Endothelial cell (in vitro differentiated cells): Measurements from ENCODE around the gene PSME2. TPM values are rescaled to one million over a fixed set of nuclear protein-coding genes. Genes with fewer than 3 reads are reported as not detected.

Experiments used
- DNase-seq: peaks from one replicate; pipeline ENCODE4 v3.0.0; 2021; ENCODE audit warnings: low spot score
- H3K27ac Mint-ChIP-seq: one replicate; pipeline ENCODE4 v1.8.0; 2021; ENCODE audit warnings: mixed read lengths, inconsistent platforms; ENCODE audit not compliant: unreplicated experiment
- H3K27me3 Mint-ChIP-seq: one replicate; pipeline ENCODE4 v1.8.0; 2021; ENCODE audit warnings: mild to moderate bottlenecking, moderate library complexity, mixed read lengths, inconsistent platforms; ENCODE audit not compliant: unreplicated experiment
- H3K36me3 Mint-ChIP-seq: one replicate; pipeline ENCODE4 v1.8.0; 2021; ENCODE audit warnings: mild to moderate bottlenecking, low read depth, mixed read lengths, inconsistent platforms; ENCODE audit not compliant: unreplicated experiment
- H3K4me1 Mint-ChIP-seq: one replicate; pipeline ENCODE4 v1.8.0; 2021; ENCODE audit warnings: mild to moderate bottlenecking, mixed read lengths, inconsistent platforms; ENCODE audit not compliant: unreplicated experiment
- H3K4me3 Mint-ChIP-seq: one replicate; pipeline ENCODE4 v1.8.0; 2021; ENCODE audit warnings: mild to moderate bottlenecking, mixed read lengths, inconsistent platforms; ENCODE audit not compliant: unreplicated experiment
- H3K9me3 Mint-ChIP-seq: one replicate; pipeline ENCODE4 v1.8.0; 2021; ENCODE audit warnings: mixed read lengths, inconsistent platforms; ENCODE audit not compliant: unreplicated experiment
- total RNA-seq: library from RNA; stranded (reverse); fragmentation: NEBNext Ultra II Directional; extraction: Animal tissue kit (Norgen Biotek cat#: 25700); gene quantifications from one replicate; pipeline ENCODE4 v1.2.1, GENCODE V29; 2021; ENCODE audit not compliant: unreplicated experiment
- TF ChIP-seq, protein P1 (sequence below): fragments of 200-600 bp; sonication (generic); IDR thresholded peaks from one replicate; pipeline ENCODE4 v1.5.0; 2021; ENCODE audit warnings: antibody characterized with exemption; ENCODE audit not compliant: unreplicated experiment

The PSME2 gene
- total RNA-seq, 1 donor from 2014 or later, result 73.6 TPM

DNA sequence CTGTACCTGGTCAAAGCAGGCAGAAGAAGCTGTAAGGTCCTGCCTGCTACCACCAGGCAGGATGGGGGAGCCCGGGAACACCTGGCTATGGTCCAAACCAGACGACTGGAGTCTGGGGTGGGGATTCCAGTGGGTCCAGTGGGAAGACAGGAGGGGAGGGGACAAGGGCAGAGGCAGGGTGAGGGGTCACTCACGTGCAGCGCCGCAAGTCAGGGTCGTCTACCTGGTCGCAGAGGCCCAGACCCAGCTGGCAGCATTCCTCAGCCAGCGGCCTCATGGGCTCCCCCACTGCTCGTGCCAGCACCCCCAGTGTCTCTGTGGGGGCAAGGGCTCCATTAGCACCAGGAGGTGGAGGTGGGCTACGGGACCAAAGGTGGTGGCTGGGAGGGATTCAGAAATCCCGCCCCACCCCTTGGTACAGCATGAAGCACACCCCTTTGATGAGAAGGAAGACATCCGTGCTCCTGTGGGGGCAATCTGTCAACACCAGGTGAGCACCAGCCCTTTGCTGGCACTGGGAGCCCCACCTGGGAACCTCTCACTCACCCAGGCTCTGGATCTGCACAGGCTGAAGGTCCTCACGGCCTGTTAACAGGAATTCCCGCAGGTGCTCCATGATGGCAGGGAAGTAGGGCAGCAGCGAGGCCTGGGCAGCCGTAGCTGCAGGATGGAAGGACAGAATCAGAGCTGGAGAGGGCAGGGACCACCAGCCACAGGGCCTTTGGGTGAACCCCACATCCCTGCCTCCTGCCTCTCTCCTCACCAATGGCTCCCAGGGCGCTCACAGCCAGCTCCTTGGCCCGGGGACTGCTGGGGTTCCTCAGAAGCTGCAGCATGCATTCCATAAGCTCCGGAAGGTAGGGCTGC, 37.9 kb upstream of the PSME2 start:
- no peak for DNase-seq
- H3K9me3 Mint-ChIP-seq, result no peaks in the 10 kb centered on the region
- H3K4me1 Mint-ChIP-seq, result peaks cover 17% of the 10 kb centered on the region
- H3K27ac Mint-ChIP-seq, result no peak overlapping the region
- TF ChIP-seq, protein P1, sequence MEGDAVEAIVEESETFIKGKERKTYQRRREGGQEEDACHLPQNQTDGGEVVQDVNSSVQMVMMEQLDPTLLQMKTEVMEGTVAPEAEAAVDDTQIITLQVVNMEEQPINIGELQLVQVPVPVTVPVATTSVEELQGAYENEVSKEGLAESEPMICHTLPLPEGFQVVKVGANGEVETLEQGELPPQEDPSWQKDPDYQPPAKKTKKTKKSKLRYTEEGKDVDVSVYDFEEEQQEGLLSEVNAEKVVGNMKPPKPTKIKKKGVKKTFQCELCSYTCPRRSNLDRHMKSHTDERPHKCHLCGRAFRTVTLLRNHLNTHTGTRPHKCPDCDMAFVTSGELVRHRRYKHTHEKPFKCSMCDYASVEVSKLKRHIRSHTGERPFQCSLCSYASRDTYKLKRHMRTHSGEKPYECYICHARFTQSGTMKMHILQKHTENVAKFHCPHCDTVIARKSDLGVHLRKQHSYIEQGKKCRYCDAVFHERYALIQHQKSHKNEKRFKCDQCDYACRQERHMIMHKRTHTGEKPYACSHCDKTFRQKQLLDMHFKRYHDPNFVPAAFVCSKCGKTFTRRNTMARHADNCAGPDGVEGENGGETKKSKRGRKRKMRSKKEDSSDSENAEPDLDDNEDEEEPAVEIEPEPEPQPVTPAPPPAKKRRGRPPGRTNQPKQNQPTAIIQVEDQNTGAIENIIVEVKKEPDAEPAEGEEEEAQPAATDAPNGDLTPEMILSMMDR, result no peak
- peaks cover 23% of the 10 kb centered on the region for H3K27me3 Mint-ChIP-seq
- H3K36me3 Mint-ChIP-seq, result peaks cover 32% of the 10 kb centered on the region
- no peak overlapping the region for H3K4me3 Mint-ChIP-seq

DNA sequence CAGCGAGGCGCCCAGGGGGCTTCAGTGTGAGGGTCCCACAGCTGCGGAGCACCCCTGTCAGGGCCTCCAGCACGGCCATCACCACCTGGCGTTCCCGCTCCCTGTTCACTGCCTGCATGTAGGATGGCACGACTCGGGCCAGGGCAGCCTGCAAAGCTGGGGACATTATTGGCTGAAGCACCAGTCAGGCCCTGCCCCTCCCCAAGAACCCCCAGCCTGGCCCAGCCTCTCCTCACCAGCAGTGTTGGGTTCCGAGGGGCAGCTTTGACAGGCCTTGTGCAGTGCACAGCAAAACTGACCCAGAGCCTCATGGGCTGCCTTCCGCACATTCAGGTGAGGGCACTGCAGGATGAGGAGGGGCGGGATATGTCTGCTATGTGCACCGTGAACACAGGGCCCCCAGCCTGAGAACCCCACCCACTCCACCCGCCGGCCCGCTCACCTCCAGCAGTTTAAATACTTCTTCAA, 36.6 kb upstream of the PSME2 start:
- no peak overlapping the region for H3K27ac Mint-ChIP-seq
- DNase-seq, result no peak
- no peaks in the 10 kb centered on the region for H3K9me3 Mint-ChIP-seq
- TF ChIP-seq, protein P1, result no peak
- peaks cover 28% of the 10 kb centered on the region for H3K36me3 Mint-ChIP-seq
- H3K4me1 Mint-ChIP-seq, result peaks cover 11% of the 10 kb centered on the region
- H3K27me3 Mint-ChIP-seq, result peaks cover 20% of the 10 kb centered on the region
- peak overlapping the region; percentile 25 for H3K4me3 Mint-ChIP-seq

DNA sequence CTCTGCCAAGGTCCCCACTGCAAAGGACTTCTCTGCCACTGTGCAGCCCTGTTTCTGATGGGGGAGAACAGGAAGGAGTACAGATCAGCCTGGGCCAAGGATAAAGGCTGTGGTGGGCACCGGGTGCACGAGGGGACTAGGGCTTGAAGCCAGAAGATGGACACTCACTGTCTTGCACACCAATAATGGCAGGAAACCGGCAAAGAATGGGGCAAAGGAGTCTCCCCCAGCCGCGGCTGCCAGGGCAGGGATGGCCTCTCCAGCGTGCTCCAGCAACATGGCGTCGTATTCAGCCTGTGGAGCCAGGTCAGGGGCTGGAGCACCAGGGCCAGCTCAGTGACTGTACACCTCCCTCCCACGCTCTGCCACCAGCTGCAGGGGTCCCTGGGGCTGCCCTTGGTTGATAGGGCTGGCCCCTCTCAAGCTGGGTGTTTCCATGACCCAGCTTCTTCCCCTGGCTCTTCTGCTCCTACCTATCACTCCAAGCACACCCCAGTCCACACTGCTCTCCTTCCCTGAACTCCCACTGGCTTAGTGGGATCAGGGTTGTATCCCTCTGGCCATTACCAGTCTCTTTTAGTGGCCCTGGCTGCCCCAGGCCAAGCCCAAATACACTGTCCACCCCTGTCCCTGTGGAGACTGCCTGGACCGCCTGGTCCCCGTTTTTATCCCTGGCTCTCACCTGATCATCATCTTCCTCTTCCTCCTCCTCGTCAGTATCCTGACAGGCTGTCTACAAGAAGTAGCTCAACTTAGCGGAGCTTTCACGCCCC, 35.9 kb upstream of the PSME2 start:
- Mint-ChIP-seq H3K36me3 (peaks cover 25% of the 10 kb centered on the region), H3K27me3 (peaks cover 14% of the 10 kb centered on the region), H3K9me3 (no peaks in the 10 kb centered on the region), H3K27ac (no peak overlapping the region), H3K4me1 (peaks cover 11% of the 10 kb centered on the region), H3K4me3 (peak overlapping the region; percentile 27)
- no peak for DNase-seq
- TF ChIP-seq, protein P1, result no peak

DNA sequence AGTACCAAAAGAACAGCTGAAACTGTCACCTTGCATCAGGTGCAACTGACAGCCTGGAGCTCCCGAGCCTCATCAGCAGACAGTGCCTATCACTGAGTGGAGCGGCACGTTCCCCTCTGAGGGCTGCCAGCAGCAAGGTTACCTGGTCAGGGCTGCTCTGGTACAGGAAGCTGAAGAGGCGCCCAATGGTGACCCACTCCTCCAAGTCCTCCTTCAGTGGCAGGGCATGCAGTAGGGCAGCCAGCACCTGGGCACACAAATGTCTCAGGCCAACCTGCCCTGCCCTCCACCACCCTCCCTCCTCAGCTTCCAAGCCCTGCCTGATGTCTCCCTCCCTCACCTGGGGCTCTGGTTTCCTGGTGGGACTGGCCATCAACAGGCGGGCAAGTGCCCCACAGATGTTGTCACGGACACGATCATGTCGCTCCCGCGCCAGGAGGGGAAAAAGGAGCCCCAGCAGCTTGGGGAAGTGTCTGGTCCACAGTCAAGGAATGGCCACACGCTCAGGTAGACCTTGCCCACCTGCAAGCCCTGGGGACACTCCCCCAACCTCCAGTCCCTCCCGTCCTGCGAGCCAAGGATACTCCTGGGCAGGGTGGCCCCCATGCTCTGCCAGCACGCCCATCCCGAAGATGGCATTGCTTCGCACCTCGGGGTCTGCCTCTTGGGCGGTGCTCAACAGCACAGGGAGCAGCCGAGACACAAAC, 35.1 kb upstream of the PSME2 start:
- no peak overlapping the region for H3K4me3 Mint-ChIP-seq
- no peak overlapping the region for H3K27ac Mint-ChIP-seq
- peaks cover 8% of the 10 kb centered on the region for H3K27me3 Mint-ChIP-seq

More for the DNA sequence above, 35.1 kb upstream of the PSME2 start:
- TF ChIP-seq, protein P1, result no peak
- peaks cover 26% of the 10 kb centered on the region for H3K36me3 Mint-ChIP-seq
- no peaks in the 10 kb centered on the region for H3K9me3 Mint-ChIP-seq
- H3K4me1 Mint-ChIP-seq, result peaks cover 8% of the 10 kb centered on the region
- no peak for DNase-seq
